GM06990 (cell line): ENCODE measurements around the gene NDEL1.

Source experiments
- DNase-seq: peaks from one replicate; pipeline ENCODE4 v3.0.0-alpha.2; 2011; ENCODE audit not compliant: insufficient read length; ENCODE audit errors: extremely low read depth
- H3K27me3 ChIP-seq: replicated peaks from 2 replicates; pipeline ENCODE4 v1.6.0; 2011; ENCODE audit warnings: low read length; ENCODE audit not compliant: control insufficient read depth, insufficient read depth
- H3K36me3 ChIP-seq: 2 replicates; pipeline ENCODE4 v1.5.1; 2011; ENCODE audit warnings: low read length; ENCODE audit not compliant: control insufficient read depth, insufficient read depth
- H3K4me3 ChIP-seq: replicated peaks from 2 replicates; pipeline ENCODE4 v1.5.1; 2011; ENCODE audit warnings: low read depth, mild to moderate bottlenecking, control low read depth, low read length
- TF ChIP-seq, protein P1 (sequence below): IDR thresholded peaks from 2 replicates; pipeline ENCODE4 v1.5.1; 2011; ENCODE audit warnings: low read length, control low read depth, mild to moderate bottlenecking, inconsistent platforms; ENCODE audit not compliant: insufficient read depth, poor library complexity, severe bottlenecking

NDEL1 gene

DNA sequence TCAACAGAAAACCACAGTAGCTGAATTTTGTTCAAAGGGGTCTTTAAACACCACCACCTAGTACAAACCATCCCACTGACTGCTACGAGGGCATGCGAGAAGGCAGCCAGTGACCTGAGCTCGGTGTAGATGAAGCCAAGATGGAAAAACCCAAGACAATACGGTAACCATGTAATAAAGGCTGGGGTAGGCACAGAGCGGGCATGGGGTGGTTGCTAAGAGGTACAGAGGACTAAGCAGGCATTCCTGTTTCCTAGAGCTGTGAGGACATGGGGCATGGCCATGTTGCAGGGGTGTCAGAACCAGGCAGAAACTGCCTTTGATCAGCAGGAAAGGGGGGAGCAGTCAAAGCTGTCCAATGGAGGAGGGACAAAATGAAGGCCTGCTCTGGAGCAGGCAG lies 52.1 kb downstream of the NDEL1 start:
- TF ChIP-seq, protein P1, sequence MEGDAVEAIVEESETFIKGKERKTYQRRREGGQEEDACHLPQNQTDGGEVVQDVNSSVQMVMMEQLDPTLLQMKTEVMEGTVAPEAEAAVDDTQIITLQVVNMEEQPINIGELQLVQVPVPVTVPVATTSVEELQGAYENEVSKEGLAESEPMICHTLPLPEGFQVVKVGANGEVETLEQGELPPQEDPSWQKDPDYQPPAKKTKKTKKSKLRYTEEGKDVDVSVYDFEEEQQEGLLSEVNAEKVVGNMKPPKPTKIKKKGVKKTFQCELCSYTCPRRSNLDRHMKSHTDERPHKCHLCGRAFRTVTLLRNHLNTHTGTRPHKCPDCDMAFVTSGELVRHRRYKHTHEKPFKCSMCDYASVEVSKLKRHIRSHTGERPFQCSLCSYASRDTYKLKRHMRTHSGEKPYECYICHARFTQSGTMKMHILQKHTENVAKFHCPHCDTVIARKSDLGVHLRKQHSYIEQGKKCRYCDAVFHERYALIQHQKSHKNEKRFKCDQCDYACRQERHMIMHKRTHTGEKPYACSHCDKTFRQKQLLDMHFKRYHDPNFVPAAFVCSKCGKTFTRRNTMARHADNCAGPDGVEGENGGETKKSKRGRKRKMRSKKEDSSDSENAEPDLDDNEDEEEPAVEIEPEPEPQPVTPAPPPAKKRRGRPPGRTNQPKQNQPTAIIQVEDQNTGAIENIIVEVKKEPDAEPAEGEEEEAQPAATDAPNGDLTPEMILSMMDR = no peak
- Histone ChIP-seq H3K4me3 (no peak overlapping the region), H3K27me3 (no peaks in the 10 kb centered on the region), H3K36me3 (peaks cover 19% of the 10 kb centered on the region)
- DNase-seq = no peak

DNA sequence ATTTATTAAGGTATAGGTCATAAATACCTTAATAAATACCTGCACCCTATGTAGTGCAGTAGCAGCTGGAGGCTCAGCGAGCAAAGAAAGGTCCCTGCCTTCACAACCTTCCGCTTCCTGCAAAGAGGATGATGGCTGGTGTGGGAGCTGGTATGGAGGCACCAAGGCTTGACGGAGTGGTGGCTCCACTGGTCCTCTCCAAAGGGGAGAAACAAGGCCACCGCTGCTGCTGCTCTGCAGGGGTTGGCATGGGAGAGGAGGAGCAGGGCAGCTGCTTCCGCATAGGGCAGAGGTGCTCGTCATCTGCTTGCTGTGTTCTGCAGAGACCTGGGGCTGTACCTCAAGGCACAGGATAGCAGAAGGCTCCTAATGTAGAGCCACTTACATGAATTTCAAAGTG lies 52.8 kb downstream of the NDEL1 start:
- H3K36me3 ChIP-seq = peaks cover 18% of the 10 kb centered on the region
- H3K27me3 ChIP-seq = no peaks in the 10 kb centered on the region
- no peak for DNase-seq
- TF ChIP-seq, protein P1 = no peak
- no peak overlapping the region for H3K4me3 ChIP-seq

DNA sequence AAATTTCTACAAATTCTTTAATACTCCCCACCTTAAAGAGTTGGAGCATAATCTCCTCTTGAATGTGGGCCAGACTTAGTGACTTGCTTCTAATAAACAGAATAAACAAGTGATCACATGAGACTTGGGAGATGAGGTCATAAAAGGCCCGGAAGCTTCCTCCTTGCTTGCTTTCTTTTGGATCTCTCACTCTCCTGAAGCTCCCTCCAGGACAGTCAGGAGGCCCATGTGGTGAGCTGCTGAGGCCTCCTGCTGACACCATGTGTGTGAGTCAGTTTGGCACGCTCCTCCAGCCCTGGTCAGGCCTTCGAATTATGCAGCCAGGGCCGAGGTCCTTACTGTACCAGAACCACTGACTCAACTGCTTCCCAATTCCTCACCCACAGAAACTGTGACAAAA lies 53.2 kb downstream of the NDEL1 start:
- peaks cover 20% of the 10 kb centered on the region for H3K36me3 ChIP-seq
- no peak for DNase-seq

DNA sequence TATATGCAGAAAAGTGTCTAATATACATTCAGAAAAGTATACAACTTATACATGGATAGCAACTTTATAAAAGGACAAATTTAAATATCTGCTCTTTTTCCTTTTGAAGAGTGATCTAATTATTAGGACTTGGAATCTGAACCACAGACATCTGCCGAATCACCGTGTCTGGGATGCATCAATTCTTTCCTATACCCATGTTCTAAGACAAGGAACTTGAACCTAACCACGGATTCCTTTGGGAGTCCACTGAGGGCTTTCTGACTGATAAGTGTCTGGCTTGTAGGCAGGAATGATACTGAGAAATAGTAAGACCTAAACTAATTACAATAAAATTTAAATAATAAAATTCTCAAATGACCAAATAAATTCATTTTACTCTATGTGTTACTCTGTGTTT lies 54.2 kb downstream of the NDEL1 start:
- peaks cover 20% of the 10 kb centered on the region for H3K36me3 ChIP-seq
- no peaks in the 10 kb centered on the region for H3K27me3 ChIP-seq
- TF ChIP-seq, protein P1 = no peak
- no peak for DNase-seq
- H3K4me3 ChIP-seq = no peak overlapping the region

More for the DNA sequence above, 53.2 kb downstream of the NDEL1 start:
- TF ChIP-seq, protein P1 = no peak
- no peak overlapping the region for H3K4me3 ChIP-seq
- H3K27me3 ChIP-seq = no peaks in the 10 kb centered on the region

DNA sequence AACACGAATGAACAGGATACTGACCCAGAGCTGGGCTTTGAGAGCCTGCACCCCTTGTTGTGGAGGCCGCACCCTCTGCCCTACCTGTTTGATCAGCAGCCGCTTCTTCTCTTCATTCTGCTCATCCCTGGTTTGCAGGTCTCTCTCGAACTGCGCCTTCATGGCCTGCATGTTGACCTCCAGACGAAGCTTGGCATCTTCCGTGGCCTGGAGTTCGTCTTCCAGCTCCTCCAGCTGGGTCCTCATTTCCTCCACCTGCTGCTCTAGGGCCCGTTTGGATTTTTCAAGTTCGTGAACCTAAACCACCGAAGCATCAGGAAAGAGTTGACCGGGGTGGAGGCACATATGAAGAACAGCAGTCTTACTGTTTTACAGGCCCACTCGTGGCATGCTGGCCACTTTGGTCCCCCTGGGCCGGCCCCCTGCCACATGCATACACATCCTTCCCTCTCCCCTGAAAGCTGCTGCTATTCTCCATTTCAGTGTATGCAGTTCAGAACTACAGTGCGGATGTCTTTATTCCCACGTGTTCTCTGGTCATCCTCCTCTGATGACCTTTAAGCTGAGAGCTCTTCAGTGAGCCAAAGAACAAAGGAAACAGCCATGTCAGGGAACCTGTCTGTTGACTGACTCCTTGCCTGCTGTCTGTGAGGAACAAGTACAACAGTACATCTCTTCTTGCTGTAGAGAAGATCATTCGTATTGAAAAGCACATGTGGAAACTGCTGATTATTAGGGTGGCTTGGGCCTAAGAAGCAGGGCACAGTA lies 54.8 kb downstream of the NDEL1 start:
- Histone ChIP-seq H3K27me3 (no peaks in the 10 kb centered on the region), H3K36me3 (peaks cover 20% of the 10 kb centered on the region), H3K4me3 (no peak overlapping the region)
- no peak for DNase-seq
- TF ChIP-seq, protein P1 = no peak

DNA sequence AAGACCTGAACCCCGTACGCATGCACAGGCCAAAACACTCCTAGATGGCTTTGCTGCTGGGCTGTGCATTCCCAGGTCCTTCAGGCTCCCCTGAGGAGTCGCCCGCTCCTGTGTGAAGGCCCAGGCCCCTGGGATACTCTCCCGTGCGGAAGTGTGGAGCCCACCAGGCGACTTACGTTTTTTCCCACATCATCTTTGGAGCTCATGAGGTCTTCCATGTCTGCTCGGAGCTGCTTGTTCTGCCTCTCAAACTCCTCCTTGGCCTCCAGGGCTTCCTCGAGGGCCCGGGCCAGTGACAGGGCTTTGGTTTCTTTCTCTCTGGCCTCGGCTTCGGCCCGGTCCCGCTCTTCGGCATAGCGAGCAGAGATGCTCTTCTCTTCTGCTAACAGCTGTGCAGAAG lies 56.4 kb downstream of the NDEL1 start:
- Histone ChIP-seq H3K27me3 (no peaks in the 10 kb centered on the region), H3K4me3 (no peak overlapping the region), H3K36me3 (peaks cover 18% of the 10 kb centered on the region)
- TF ChIP-seq, protein P1 = no peak
- DNase-seq = no peak
